CD4-positive, CD25-positive, alpha-beta regulatory T cell (primary cell): Measurements from ENCODE around the gene JMJD4. TPM values are rescaled to one million over a fixed set of nuclear protein-coding genes. Genes with fewer than 3 reads are reported as not detected.

ENCODE experiments used
- ATAC-seq, 2 donors: fragments of 150-1000 bp; cut with Tn5 transposase; one replicate each; pipeline ENCODE4 v1.10.0; 2021; ENCODE audit warnings: low read depth in 2 of 2, moderate number of reproducible peaks in 2 of 2, moderate library complexity in 1 of 2
- DNase-seq, 3 donors: peaks; one replicate each; pipeline versions ENCODE4 v3.0.0 to v3.0.0-alpha.2; 2012 to 2022; ENCODE audit warnings: mixed read lengths in 1 of 3
- H3K27ac ChIP-seq: one replicate; pipeline ENCODE4 v1.7.0; 2013; ENCODE audit warnings: mild to moderate bottlenecking, low read length; ENCODE audit not compliant: insufficient read depth, poor library complexity, severe bottlenecking
- H3K27me3 ChIP-seq: one replicate; pipeline ENCODE4 v1.7.0; 2013; ENCODE audit warnings: low read length; ENCODE audit not compliant: control insufficient read depth, insufficient read depth
- H3K36me3 ChIP-seq: one replicate; pipeline ENCODE4 v1.7.0; 2013; ENCODE audit warnings: mild to moderate bottlenecking, low read length, moderate library complexity; ENCODE audit not compliant: control insufficient read depth, insufficient read depth
- H3K4me1 ChIP-seq: 2 replicates; pipeline ENCODE4 v1.7.0; 2013; ENCODE audit warnings: mild to moderate bottlenecking, low read length; ENCODE audit not compliant: insufficient read depth, control insufficient read depth, poor library complexity, severe bottlenecking
- H3K4me3 ChIP-seq: one replicate; pipeline ENCODE4 v1.7.0; 2013; ENCODE audit warnings: low read depth, mild to moderate bottlenecking, low read length, moderate library complexity
- H3K9me3 ChIP-seq, 2 experiments: 1 replicate in 1 of 2; 2 replicates in 1 of 2; pipeline ENCODE4 v1.7.0; 2013; ENCODE audit warnings: low read length in 2 of 2, mild to moderate bottlenecking in 1 of 2, moderate library complexity in 1 of 2; ENCODE audit not compliant: control insufficient read depth in 2 of 2
- H3K27ac Mint-ChIP-seq, 3 donors: one replicate each; pipeline ENCODE4 v1.8.0; 2020 to 2022; ENCODE audit warnings: mild to moderate bottlenecking in 3 of 3, mixed read lengths in 3 of 3, moderate library complexity in 2 of 3
- H3K27me3 Mint-ChIP-seq: one replicate; pipeline ENCODE4 v1.8.0; 2022; ENCODE audit warnings: mild to moderate bottlenecking, mixed read lengths
- H3K36me3 Mint-ChIP-seq: one replicate; pipeline ENCODE4 v1.8.0; 2020; ENCODE audit warnings: mixed read lengths
- H3K4me1 Mint-ChIP-seq, 4 donors: one replicate each; pipeline ENCODE4 v1.8.0; 2020 to 2022; ENCODE audit warnings: mixed read lengths in 4 of 4, mild to moderate bottlenecking in 1 of 4
- H3K4me3 Mint-ChIP-seq, 4 donors: one replicate each; pipeline ENCODE4 v1.8.0; 2020 to 2022; ENCODE audit warnings: mild to moderate bottlenecking in 4 of 4, mixed read lengths in 4 of 4, moderate library complexity in 3 of 4
- H3K9me3 Mint-ChIP-seq, 7 donors: one replicate each; pipeline ENCODE4 v1.8.0; 2020 to 2022; ENCODE audit warnings: mixed read lengths in 7 of 7, mild to moderate bottlenecking in 3 of 7, moderate library complexity in 2 of 7
- polyA plus RNA-seq, 4 donors: library from polyadenylated mRNA; unstranded; fragments of 300-500 nt; fragmentation: Illumina TruSeq; gene quantifications; one replicate each; pipeline ENCODE4 v1.2.3, GENCODE V29; 2021
- total RNA-seq: library from RNA; stranded (reverse); gene quantifications from one replicate; pipeline ENCODE4 v1.2.3, GENCODE V29; 2022

JMJD4 gene
- total and polyA plus RNA-seq, 5 donors from 2014 or later: 9.7 to 28.9 (median 26.5) TPM

- H3K27me3 Mint-ChIP-seq: peaks cover 2% of the 10 kb centered on the region
- Histone ChIP-seq H3K9me3 (no peaks in the 10 kb centered on the region), H3K4me1 (peaks cover 31% of the 10 kb centered on the region), H3K4me3 (no peak overlapping the region), H3K36me3 (no peaks in the 10 kb centered on the region), H3K27ac (peak overlapping the region; percentile 23), H3K27me3 (no peaks in the 10 kb centered on the region)
- H3K36me3 Mint-ChIP-seq: no peaks in the 10 kb centered on the region
- H3K9me3 Mint-ChIP-seq: peaks cover 0 to 2% (median 0%) of the 10 kb centered on the region in 7 donors
- ATAC-seq (no peak), DNase-seq (peak in 1 of 3 donors; percentile 20)
- H3K4me3 Mint-ChIP-seq: peak overlapping the region; percentile 87 to 90 (median 89)
- H3K4me1 Mint-ChIP-seq: peaks cover 0 to 38% (median 17%) of the 10 kb centered on the region in 4 donors
- H3K27ac Mint-ChIP-seq: peak overlapping the region; percentile 83 to 86 (median 85)
These were observed 5.8 kb downstream of the JMJD4 start for GRCh38 chr1:227729144-227729880.

DNA sequence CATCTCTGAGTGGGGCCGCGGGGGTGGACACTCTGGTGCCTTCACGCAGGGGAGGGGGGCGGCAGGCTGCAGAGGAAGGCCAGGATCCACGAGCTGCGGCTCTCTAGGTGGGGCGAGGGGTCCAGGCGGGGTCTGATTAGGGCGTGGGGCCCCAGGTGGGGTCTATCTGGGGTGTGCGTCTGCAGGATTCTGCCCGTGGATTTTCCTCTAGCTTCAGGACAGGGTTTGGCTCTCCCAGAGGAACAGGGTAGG is 6.3 kb downstream of the JMJD4 start:
- H3K27ac Mint-ChIP-seq: peak overlapping the region; percentile 76 to 86 (median 85)
- no peaks in the 10 kb centered on the region for H3K9me3 ChIP-seq
- peak overlapping the region; percentile 60 for H3K4me3 ChIP-seq
- DNase-seq (no peak), ATAC-seq (no peak)
- no peaks in the 10 kb centered on the region for H3K27me3 ChIP-seq
- H3K27me3 Mint-ChIP-seq: peaks cover 5% of the 10 kb centered on the region
- peaks cover 0 to 3% (median under 1%) of the 10 kb centered on the region in 7 donors for H3K9me3 Mint-ChIP-seq
- H3K36me3 ChIP-seq: no peaks in the 10 kb centered on the region
- peaks cover 0 to 34% (median 14%) of the 10 kb centered on the region in 4 donors for H3K4me1 Mint-ChIP-seq
- peak overlapping the region; percentile 23 for H3K27ac ChIP-seq
- peaks cover 26% of the 10 kb centered on the region for H3K4me1 ChIP-seq
- H3K4me3 Mint-ChIP-seq: peak overlapping the region; percentile 87 to 90 (median 89)
- H3K36me3 Mint-ChIP-seq: no peaks in the 10 kb centered on the region

DNA sequence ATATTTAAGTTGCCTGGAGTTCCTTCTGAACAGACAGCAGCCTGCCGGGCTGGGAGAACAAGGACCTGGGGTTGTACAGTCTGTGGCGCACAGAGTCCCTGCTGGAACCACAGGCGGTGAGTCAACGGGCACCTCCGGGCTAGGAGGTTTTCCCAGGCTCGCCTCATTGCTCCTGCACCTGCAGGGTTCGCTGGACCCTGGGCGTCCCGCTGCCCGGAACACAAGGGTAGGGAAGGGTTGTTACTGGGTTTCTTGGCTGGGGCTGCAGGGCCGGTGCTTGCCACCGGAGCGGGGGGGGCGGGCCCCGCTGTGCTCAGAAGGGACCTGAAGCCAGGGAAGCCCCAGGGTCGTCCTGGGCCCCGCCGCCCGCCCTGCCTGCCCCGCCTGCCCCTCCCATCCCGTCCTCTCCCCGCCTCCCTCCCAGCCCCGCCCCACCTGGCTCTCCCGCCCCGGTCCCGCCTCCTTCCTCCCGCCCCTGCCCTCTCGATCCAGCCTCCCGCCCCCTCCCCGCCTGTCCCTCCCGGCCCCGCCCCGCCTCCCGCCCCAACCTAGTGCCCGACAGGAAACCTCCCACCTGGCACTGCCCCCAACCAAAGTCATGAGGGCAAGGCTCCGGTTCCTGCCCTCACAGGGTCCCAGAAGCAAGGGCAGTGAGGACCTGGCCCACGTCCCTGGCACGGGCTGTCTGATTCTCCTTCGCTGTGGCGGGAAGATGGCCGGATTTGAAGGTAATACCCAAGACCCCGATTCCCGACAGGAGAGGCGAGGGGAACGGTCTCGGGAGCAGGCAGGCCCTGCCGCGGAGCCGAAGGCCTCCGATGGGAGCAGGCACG is 6.8 kb downstream of the JMJD4 start:
- Histone ChIP-seq H3K4me3 (peak overlapping the region; percentile 60), H3K27ac (peak overlapping the region; percentile 23), H3K4me1 (peaks cover 21% of the 10 kb centered on the region), H3K9me3 (no peaks in the 10 kb centered on the region), H3K27me3 (no peaks in the 10 kb centered on the region), H3K36me3 (no peaks in the 10 kb centered on the region)
- DNase-seq (peak; percentile 39 to 78 (median 72)), ATAC-seq (peak; percentile 46 to 52)
- Mint-ChIP-seq H3K4me3 (peak overlapping the region; percentile 87 to 90 (median 89)), H3K36me3 (no peaks in the 10 kb centered on the region), H3K27ac (peak overlapping the region; percentile 76 to 86 (median 85)), H3K27me3 (peaks cover 5% of the 10 kb centered on the region), H3K4me1 (peaks cover 0 to 28% (median 12%) of the 10 kb centered on the region in 4 donors), H3K9me3 (peaks cover 0 to 5% (median 3%) of the 10 kb centered on the region in 7 donors)

- no peak overlapping the region for H3K27ac ChIP-seq
- Mint-ChIP-seq H3K4me3 (peak overlapping the region; percentile 40 to 86 (median 76)), H3K36me3 (no peaks in the 10 kb centered on the region), H3K27me3 (peaks cover 5% of the 10 kb centered on the region), H3K27ac (no peak overlapping the region), H3K4me1 (peaks cover 0 to 24% (median 12%) of the 10 kb centered on the region in 4 donors), H3K9me3 (peaks cover 0 to 16% (median 6%) of the 10 kb centered on the region in 7 donors)
- no peaks in the 10 kb centered on the region for H3K36me3 ChIP-seq
- H3K9me3 ChIP-seq: peaks cover 2 to 4% of the 10 kb centered on the region in 2 experiments
- ATAC-seq: no peak
- no peak for DNase-seq
- H3K27me3 ChIP-seq: no peaks in the 10 kb centered on the region
- no peak overlapping the region for H3K4me3 ChIP-seq
- peaks cover 21% of the 10 kb centered on the region for H3K4me1 ChIP-seq
These were observed 8.0 kb downstream of the JMJD4 start for GRCh38 chr1:227726924-227727599.

GRCh38 chr1:227726318-227726717 is 8.8 kb downstream of the JMJD4 start:
- H3K27me3 Mint-ChIP-seq: peaks cover 5% of the 10 kb centered on the region
- Histone ChIP-seq H3K27me3 (no peaks in the 10 kb centered on the region), H3K27ac (no peak overlapping the region), H3K4me1 (peaks cover 21% of the 10 kb centered on the region), H3K9me3 (peaks cover 3 to 11% of the 10 kb centered on the region in 2 experiments), H3K4me3 (no peak overlapping the region), H3K36me3 (no peaks in the 10 kb centered on the region)
- H3K4me3 Mint-ChIP-seq: peak overlapping the region in 3 of 4 donors; percentile 0 to 69 (median 40)
- DNase-seq (no peak), ATAC-seq (no peak)
- no peak overlapping the region for H3K27ac Mint-ChIP-seq
- H3K9me3 Mint-ChIP-seq: peaks cover 0 to 23% (median 9%) of the 10 kb centered on the region in 7 donors
- peaks cover 0 to 24% (median 12%) of the 10 kb centered on the region in 4 donors for H3K4me1 Mint-ChIP-seq
- peaks cover 5% of the 10 kb centered on the region for H3K36me3 Mint-ChIP-seq

- Mint-ChIP-seq H3K4me1 (peaks cover 0 to 19% (median 8%) of the 10 kb centered on the region in 4 donors), H3K27me3 (peaks cover 5% of the 10 kb centered on the region), H3K4me3 (no peak overlapping the region), H3K36me3 (peaks cover 6% of the 10 kb centered on the region), H3K9me3 (peaks cover 0 to 36% (median 14%) of the 10 kb centered on the region in 7 donors), H3K27ac (no peak overlapping the region)
- Histone ChIP-seq H3K4me1 (peaks cover 18% of the 10 kb centered on the region), H3K4me3 (no peak overlapping the region), H3K27me3 (no peaks in the 10 kb centered on the region), H3K9me3 (peaks cover 4 to 22% of the 10 kb centered on the region in 2 experiments), H3K36me3 (no peaks in the 10 kb centered on the region), H3K27ac (no peak overlapping the region)
- DNase-seq (no peak), ATAC-seq (no peak)
These were observed 10.1 kb downstream of the JMJD4 start for GRCh38 chr1:227725046-227725445.

- Mint-ChIP-seq H3K36me3 (peaks cover 6% of the 10 kb centered on the region), H3K27ac (no peak overlapping the region), H3K27me3 (peaks cover 5% of the 10 kb centered on the region), H3K9me3 (peaks cover 4 to 49% (median 17%) of the 10 kb centered on the region in 7 donors), H3K4me1 (peaks cover 0 to 6% (median 4%) of the 10 kb centered on the region in 4 donors), H3K4me3 (peak overlapping the region in 1 of 4 donors; percentile 72)
- Histone ChIP-seq H3K27me3 (no peaks in the 10 kb centered on the region), H3K9me3 (peaks cover 10 to 37% of the 10 kb centered on the region in 2 experiments), H3K36me3 (no peaks in the 10 kb centered on the region), H3K4me1 (peaks cover 5% of the 10 kb centered on the region), H3K27ac (no peak overlapping the region), H3K4me3 (no peak overlapping the region)
- no peak for DNase-seq
- no peak for ATAC-seq
These were observed 11.6 kb downstream of the JMJD4 start for GRCh38 chr1:227723474-227723873.
